PC-9 (cell line): ENCODE measurements around the gene PKNOX2. TPM values are rescaled to one million over a fixed set of nuclear protein-coding genes. Genes with fewer than 3 reads are reported as not detected.

Experiments used
- BruUV-seq: library from RNA; stranded (reverse); fragments of 400-500 nt; replicated peaks from 2 replicates; lab custom pipeline; 2021; lab: Mats Ljungman, UMichigan
- CTCF ChIA-PET: fragments of 300-600 bp; sonication (Branson Sonifier 250); formaldehyde crosslinking; loops from one replicate; lab custom pipeline; 2022; ENCODE audit warnings: antibody characterized with exemption; lab: Charles Lee
- POLR2A ChIA-PET: fragments of 300-600 bp; sonication (Branson Sonifier 250); formaldehyde crosslinking; loops from one replicate; lab custom pipeline; 2022; ENCODE audit warnings: antibody characterized with exemption; ENCODE audit not compliant: unreplicated experiment; lab: Charles Lee
- DNase-seq, 2 experiments: peaks; one replicate each; pipeline versions ENCODE4 v3.0.0 to v3.0.0-alpha.2; 2015 to 2022; ENCODE audit warnings: mixed read lengths in 1 of 2
- H2AFZ ChIP-seq: fragments of 200-600 bp; sonication (generic); 2 replicates; pipeline ENCODE4 v1.8.1; 2017; ENCODE audit warnings: antibody characterized with exemption
- H3F3A ChIP-seq: fragments of 200-600 bp; sonication (generic); 2 replicates; pipeline ENCODE4 v1.8.1; 2017; ENCODE audit warnings: antibody characterized with exemption, mild to moderate bottlenecking, low read depth; ENCODE audit not compliant: insufficient read depth
- H3K27ac ChIP-seq: fragments of 200-600 bp; sonication (generic); 2 replicates; pipeline ENCODE4 v1.6.1; 2016; ENCODE audit warnings: mixed run types
- H3K27me3 ChIP-seq: fragments of 200-600 bp; sonication (generic); 2 replicates; pipeline ENCODE4 v1.6.1; 2016; ENCODE audit warnings: low read depth, mixed run types; ENCODE audit not compliant: insufficient read depth
- H3K36me3 ChIP-seq: fragments of 200-600 bp; sonication (generic); 2 replicates; pipeline ENCODE4 v1.6.1; 2016; ENCODE audit warnings: low read depth, mixed run types
- H3K4me1 ChIP-seq: fragments of 200-600 bp; sonication (generic); replicated peaks from 2 replicates; pipeline ENCODE4 v1.6.1; 2016; ENCODE audit warnings: mixed run types; ENCODE audit not compliant: insufficient read depth
- H3K4me2 ChIP-seq: fragments of 200-600 bp; sonication (generic); 2 replicates; pipeline ENCODE4 v1.6.1; 2017; ENCODE audit warnings: mixed run types
- H3K4me3 ChIP-seq: fragments of 200-600 bp; sonication (generic); 2 replicates; pipeline ENCODE4 v1.6.1; 2016; ENCODE audit warnings: mixed run types
- H3K79me2 ChIP-seq: fragments of 200-600 bp; sonication (generic); 2 replicates; pipeline ENCODE4 v1.6.1; 2017; ENCODE audit warnings: low read depth, mixed run types
- H3K9me2 ChIP-seq: fragments of 200-600 bp; sonication (generic); 2 replicates; pipeline ENCODE4 v1.8.1; 2017; ENCODE audit warnings: mild to moderate bottlenecking; ENCODE audit not compliant: insufficient read depth
- H3K9me3 ChIP-seq: fragments of 200-600 bp; sonication (generic); 2 replicates; pipeline ENCODE4 v1.8.1; 2016; ENCODE audit warnings: low read depth; ENCODE audit not compliant: insufficient read depth
- H4K20me1 ChIP-seq: fragments of 200-600 bp; sonication (generic); 2 replicates; pipeline ENCODE4 v1.8.1; 2017; ENCODE audit not compliant: insufficient read depth
- EZH2 ChIP-seq: fragments of 200-600 bp; sonication (generic); IDR thresholded peaks from 2 replicates; pipeline ENCODE4 v1.8.0; 2017; ENCODE audit warnings: antibody characterized with exemption, low read depth
- intact Hi-C: fragments of 100-400 bp; cut with micrococcal nuclease; formaldehyde crosslinking; loops from one replicate; pipeline ENCODE4 v1.10.0; 2022; ENCODE audit not compliant: unreplicated experiment
- total RNA-seq: library from RNA; stranded (reverse); gene quantifications from 2 replicates; pipeline ENCODE4 v1.2.3, GENCODE V29; 2021
- TF ChIP-seq, protein P1 (sequence below): fragments of 200-600 bp; sonication (generic); conservative IDR thresholded peaks from 2 replicates; pipeline ENCODE4 v1.6.1; 2017; ENCODE audit warnings: mixed run types, antibody characterized with exemption, mild to moderate bottlenecking, moderate library complexity

PKNOX2 gene
- total RNA-seq, 1 experiment from 2014 or later = not detected

- Histone ChIP-seq H3K27me3 (peaks cover 5% of the 10 kb centered on the region; the same call in 1 of the 2 replicates), H3K4me1 (no peaks in the 10 kb centered on the region), H3K4me3 (no peak overlapping the region), H4K20me1 (no peaks in the 10 kb centered on the region), H3K79me2 (no peaks in the 10 kb centered on the region), H3K9me3 (no peaks in the 10 kb centered on the region), H3K9me2 (no peaks in the 10 kb centered on the region), H2AFZ (no peak overlapping the region), H3K4me2 (no peak overlapping the region), H3F3A (no peaks in the 10 kb centered on the region), H3K36me3 (no peaks in the 10 kb centered on the region), H3K27ac (no peak overlapping the region)
- intact Hi-C loops = no loop called here
- no TSS peak for BruUV-seq
- ChIA-PET CTCF (interaction anchor here (1.0 kb wide), 1 partner anchor 17 kb away, joined by 9 read pairs; the partner anchor contains the start of gene PKNOX2), POLR2A (no interaction called here)
- TF ChIP-seq EZH2 = no peak
- TF ChIP-seq, protein P1, sequence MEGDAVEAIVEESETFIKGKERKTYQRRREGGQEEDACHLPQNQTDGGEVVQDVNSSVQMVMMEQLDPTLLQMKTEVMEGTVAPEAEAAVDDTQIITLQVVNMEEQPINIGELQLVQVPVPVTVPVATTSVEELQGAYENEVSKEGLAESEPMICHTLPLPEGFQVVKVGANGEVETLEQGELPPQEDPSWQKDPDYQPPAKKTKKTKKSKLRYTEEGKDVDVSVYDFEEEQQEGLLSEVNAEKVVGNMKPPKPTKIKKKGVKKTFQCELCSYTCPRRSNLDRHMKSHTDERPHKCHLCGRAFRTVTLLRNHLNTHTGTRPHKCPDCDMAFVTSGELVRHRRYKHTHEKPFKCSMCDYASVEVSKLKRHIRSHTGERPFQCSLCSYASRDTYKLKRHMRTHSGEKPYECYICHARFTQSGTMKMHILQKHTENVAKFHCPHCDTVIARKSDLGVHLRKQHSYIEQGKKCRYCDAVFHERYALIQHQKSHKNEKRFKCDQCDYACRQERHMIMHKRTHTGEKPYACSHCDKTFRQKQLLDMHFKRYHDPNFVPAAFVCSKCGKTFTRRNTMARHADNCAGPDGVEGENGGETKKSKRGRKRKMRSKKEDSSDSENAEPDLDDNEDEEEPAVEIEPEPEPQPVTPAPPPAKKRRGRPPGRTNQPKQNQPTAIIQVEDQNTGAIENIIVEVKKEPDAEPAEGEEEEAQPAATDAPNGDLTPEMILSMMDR = no peak
- DNase-seq = no peak
Measured at GRCh38 chr11:125148011-125148410, 16.5 kb upstream of the PKNOX2 start.

DNA sequence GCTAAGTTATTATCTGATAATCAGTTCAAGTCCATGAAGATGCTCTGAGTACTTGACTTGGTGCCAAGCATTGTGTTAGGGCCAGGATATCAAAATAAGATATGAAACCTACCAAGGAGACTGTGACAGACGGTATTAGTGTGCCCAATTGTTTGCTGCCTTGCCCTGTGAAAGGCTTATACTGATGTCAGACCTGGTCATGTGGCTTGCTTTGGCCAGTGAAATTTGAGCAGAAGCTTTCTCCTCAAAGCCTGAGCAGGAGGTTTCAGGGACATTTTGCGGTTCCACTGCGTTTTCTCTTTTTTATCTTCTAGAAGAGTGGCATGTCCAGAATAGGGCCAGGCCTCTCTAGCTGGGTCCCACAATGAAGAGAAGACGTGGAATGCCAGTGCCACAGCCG is 15.8 kb upstream of the PKNOX2 start:
- intact Hi-C loops = no loop called here
- no peaks in the 10 kb centered on the region for H3K36me3 ChIP-seq
- no peaks in the 10 kb centered on the region for H3K9me3 ChIP-seq
- H3F3A ChIP-seq = no peaks in the 10 kb centered on the region
- ChIA-PET CTCF (interaction anchor here (1.0 kb wide), 1 partner anchor 16 kb away, joined by 9 read pairs; the partner anchor contains the start of gene PKNOX2), POLR2A (no interaction called here)
- no peak overlapping the region for H3K4me3 ChIP-seq
- no peak overlapping the region for H2AFZ ChIP-seq
- no peak for DNase-seq
- no peak overlapping the region for H3K27ac ChIP-seq
- no peaks in the 10 kb centered on the region for H3K9me2 ChIP-seq
- TF ChIP-seq, protein P1 = no peak
- TF ChIP-seq EZH2 = no peak
- no peaks in the 10 kb centered on the region for H3K79me2 ChIP-seq
- H3K4me2 ChIP-seq = no peak overlapping the region
- no peaks in the 10 kb centered on the region for H3K4me1 ChIP-seq
- H4K20me1 ChIP-seq = no peaks in the 10 kb centered on the region
- BruUV-seq = no TSS peak
- H3K27me3 ChIP-seq = peaks cover 5% of the 10 kb centered on the region; the same call in 1 of the 2 replicates

GRCh38 chr11:125153837-125154236 is 10.7 kb upstream of the PKNOX2 start:
- no peaks in the 10 kb centered on the region for H3F3A ChIP-seq
- no peaks in the 10 kb centered on the region for H3K36me3 ChIP-seq
- H3K9me3 ChIP-seq = no peaks in the 10 kb centered on the region
- no peaks in the 10 kb centered on the region for H3K4me1 ChIP-seq
- no TSS peak for BruUV-seq
- TF ChIP-seq, protein P1 = no peak
- TF ChIP-seq EZH2 = no peak
- no peak overlapping the region for H3K4me2 ChIP-seq
- no peak overlapping the region for H2AFZ ChIP-seq
- ChIA-PET POLR2A (no interaction called here), CTCF (no interaction called here)
- H3K27ac ChIP-seq = no peak overlapping the region
- H3K4me3 ChIP-seq = no peak overlapping the region
- intact Hi-C loops = no loop called here
- H3K27me3 ChIP-seq = peaks cover 5% of the 10 kb centered on the region; the same call in 1 of the 2 replicates
- no peaks in the 10 kb centered on the region for H3K79me2 ChIP-seq
- H3K9me2 ChIP-seq = no peaks in the 10 kb centered on the region
- H4K20me1 ChIP-seq = no peaks in the 10 kb centered on the region
- DNase-seq = no peak
